ACC112 (cell line): ENCODE data around the gene CCDC88B.

Experiments
- H2AFZ ChIP-seq: fragments of 200-600 bp; sonication (generic); one replicate; pipeline ENCODE4 v1.6.0; 2017; ENCODE audit warnings: antibody characterized with exemption, low read length; ENCODE audit not compliant: unreplicated experiment
- H3K27ac ChIP-seq: fragments of 200-600 bp; sonication (generic); 2 replicates; pipeline ENCODE4 v1.5.1; 2014; ENCODE audit warnings: low read depth, mild to moderate bottlenecking, antibody characterized with exemption, low read length, moderate library complexity
- H3K27me3 ChIP-seq: fragments of 200-600 bp; sonication (generic); 2 replicates; pipeline ENCODE4 v1.6.1; 2014; ENCODE audit warnings: mild to moderate bottlenecking, antibody characterized with exemption, low read length, moderate library complexity, mixed read lengths; ENCODE audit not compliant: insufficient read depth
- H3K36me3 ChIP-seq: fragments of 200-600 bp; sonication (generic); 2 replicates; pipeline ENCODE4 v1.6.1; 2016; ENCODE audit warnings: mild to moderate bottlenecking, antibody characterized with exemption, low read length, moderate library complexity, mixed read lengths; ENCODE audit not compliant: insufficient read depth
- H3K4me1 ChIP-seq: fragments of 200-600 bp; sonication (generic); one replicate; pipeline ENCODE4 v1.6.1; 2016; ENCODE audit warnings: low read length, mixed read lengths; ENCODE audit not compliant: insufficient read depth, unreplicated experiment, control insufficient read depth
- H3K4me3 ChIP-seq: fragments of 200-600 bp; sonication (generic); 2 replicates; pipeline ENCODE4 v1.5.1; 2014; ENCODE audit warnings: mild to moderate bottlenecking, low read depth, low read length
- H3K79me2 ChIP-seq: fragments of 200-600 bp; sonication (generic); one replicate; pipeline ENCODE4 v1.6.0; 2016; ENCODE audit warnings: low read length; ENCODE audit not compliant: control insufficient read depth, unreplicated experiment, insufficient read depth

CCDC88B gene

DNA sequence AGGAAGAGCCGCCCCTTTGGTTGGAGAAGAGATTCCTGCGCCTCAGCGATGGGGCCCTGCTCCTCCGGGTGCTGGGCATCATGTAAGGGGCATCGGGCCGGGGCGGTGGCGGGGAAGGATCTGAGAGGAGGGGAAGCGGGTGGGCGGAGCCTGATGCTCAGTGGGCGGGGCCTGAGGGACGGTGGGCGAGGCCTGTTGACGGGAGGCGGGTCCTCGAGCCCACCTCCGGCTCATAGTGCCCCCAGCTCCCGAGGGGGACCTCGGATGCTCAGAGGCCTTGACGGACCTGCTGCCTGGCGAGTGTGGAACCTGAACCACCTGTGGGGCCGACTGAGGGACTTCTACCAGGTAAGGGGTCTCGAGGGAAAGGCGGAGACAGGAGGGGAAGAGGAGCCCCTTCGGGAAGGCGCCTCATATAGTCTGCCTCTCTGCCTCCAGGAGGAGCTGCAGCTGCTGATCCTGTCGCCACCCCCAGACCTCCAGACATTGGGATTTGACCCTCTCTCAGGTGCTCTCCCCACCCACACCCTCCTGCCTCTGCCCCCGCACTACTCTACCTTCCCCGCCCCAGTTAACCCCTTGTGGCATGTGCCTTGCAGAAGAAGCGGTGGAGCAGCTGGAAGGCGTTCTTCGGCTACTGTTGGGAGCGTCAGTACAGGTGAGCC is 799 bp downstream of the CCDC88B start:
- no peak overlapping the region for H3K27ac ChIP-seq
- H3K79me2 ChIP-seq = no peaks in the 10 kb centered on the region
- H2AFZ ChIP-seq = no peak overlapping the region
- no peak overlapping the region for H3K4me3 ChIP-seq
- no peaks in the 10 kb centered on the region for H3K27me3 ChIP-seq
- H3K4me1 ChIP-seq = no peaks in the 10 kb centered on the region
- no peaks in the 10 kb centered on the region for H3K36me3 ChIP-seq

DNA sequence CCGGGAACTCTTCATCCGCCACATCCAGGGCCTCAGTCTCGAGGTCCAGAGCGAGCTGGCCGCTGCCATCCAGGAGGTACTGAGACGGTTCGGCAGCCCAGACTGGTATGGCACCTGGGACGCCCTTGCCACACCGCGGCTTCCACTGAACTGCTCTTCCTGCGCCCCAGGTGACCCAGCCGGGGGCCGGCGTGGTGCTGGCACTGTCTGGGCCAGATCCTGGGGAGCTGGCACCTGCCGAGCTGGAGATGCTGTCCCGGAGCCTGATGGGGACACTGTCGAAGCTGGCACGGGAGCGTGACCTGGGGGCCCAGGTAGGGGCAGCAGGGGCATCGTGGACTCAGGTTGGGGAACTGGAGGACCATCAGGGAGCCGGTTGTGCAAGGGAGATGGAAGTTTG is 1.4 kb downstream of the CCDC88B start:
- Histone ChIP-seq H3K79me2 (no peaks in the 10 kb centered on the region), H2AFZ (no peak overlapping the region), H3K4me3 (no peak overlapping the region), H3K27ac (no peak overlapping the region), H3K36me3 (no peaks in the 10 kb centered on the region), H3K4me1 (no peaks in the 10 kb centered on the region), H3K27me3 (no peaks in the 10 kb centered on the region)

DNA sequence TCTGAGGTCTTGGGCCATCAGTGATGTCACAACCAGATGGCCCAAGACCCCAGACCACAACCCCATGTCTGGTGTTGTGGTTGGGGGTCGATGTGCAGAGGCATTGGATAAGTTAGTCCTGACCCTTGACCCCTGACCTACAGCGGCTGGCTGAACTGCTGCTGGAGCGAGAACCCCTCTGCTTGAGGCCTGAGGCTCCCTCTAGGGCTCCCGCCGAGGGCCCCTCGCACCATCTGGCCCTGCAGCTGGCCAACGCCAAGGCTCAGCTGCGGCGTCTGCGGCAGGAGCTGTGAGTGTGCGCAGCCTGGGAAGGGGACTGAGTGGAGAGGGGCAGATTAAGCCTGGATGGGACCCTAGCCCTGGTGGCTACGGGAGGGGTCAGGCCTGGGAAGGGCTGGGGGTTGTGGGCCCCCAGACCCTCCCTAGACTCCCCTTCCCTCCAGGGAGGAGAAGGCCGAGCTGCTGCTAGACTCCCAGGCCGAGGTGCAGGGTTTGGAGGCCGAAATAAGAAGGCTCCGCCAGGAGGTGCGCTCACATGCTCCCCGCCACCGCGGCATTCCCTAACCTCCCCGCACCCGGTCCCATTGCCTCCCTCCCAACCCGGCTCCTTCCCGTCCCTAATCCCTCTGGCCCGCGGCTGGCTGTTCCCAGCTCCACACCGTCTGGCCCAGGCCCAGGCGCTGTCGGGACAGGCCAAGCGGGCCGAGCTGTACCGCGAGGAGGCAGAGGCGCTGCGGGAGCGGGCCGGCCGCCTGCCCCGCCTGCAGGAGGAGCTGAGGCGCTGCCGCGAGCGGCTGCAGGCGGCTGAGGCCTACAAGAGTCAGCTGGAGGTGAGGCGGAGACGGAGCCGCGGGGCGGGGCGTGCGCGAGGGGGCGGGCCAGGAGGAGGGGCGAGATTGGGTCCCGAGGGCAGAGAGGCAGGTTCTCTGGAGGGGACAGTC is 2.1 kb downstream of the CCDC88B start:
- Histone ChIP-seq H2AFZ (peak overlapping the region; percentile 67), H3K79me2 (no peaks in the 10 kb centered on the region), H3K4me1 (no peaks in the 10 kb centered on the region), H3K36me3 (no peaks in the 10 kb centered on the region), H3K27ac (no peak overlapping the region), H3K4me3 (peak overlapping the region; percentile 22; the same call in 1 of the 2 replicates), H3K27me3 (no peaks in the 10 kb centered on the region)

GRCh38 chr11:64342869-64343745 is 3.1 kb downstream of the CCDC88B start:
- Histone ChIP-seq H2AFZ (no peak overlapping the region), H3K79me2 (no peaks in the 10 kb centered on the region), H3K4me1 (no peaks in the 10 kb centered on the region), H3K36me3 (no peaks in the 10 kb centered on the region), H3K4me3 (no peak overlapping the region), H3K27me3 (no peaks in the 10 kb centered on the region), H3K27ac (no peak overlapping the region)

DNA sequence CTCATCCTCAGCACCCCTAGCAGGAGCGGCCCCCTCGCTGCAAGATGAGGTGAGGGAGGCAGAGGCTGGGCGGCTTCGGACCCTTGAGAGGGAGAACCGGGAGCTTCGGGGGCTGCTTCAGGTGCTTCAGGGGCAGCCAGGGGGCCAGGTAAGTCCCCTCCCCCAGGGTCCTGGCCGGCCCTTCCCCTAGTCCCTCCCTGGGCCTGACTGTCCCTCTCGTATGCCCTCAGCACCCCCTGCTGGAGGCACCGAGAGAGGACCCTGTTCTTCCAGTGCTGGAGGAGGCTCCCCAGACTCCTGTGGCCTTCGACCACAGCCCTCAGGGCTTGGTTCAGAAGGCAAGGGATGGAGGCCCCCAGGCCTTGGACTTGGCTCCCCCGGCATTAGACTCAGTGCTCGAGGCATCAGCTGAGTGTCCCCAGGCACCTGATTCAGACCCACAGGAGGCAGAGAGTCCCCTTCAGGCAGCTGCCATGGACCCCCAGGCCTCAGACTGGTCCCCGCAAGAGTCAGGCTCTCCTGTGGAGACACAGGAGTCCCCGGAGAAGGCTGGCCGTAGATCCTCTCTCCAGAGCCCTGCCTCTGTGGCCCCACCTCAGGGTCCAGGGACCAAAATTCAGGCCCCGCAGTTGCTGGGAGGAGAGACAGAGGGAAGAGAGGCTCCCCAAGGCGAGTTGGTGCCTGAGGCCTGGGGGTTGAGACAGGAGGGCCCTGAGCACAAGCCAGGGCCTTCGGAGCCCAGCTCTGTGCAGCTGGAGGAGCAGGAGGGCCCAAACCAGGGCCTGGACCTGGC is 4.0 kb downstream of the CCDC88B start:
- Histone ChIP-seq H3K27ac (no peak overlapping the region), H3K36me3 (no peaks in the 10 kb centered on the region), H3K27me3 (no peaks in the 10 kb centered on the region), H3K79me2 (no peaks in the 10 kb centered on the region), H2AFZ (no peak overlapping the region), H3K4me1 (no peaks in the 10 kb centered on the region), H3K4me3 (no peak overlapping the region)

DNA sequence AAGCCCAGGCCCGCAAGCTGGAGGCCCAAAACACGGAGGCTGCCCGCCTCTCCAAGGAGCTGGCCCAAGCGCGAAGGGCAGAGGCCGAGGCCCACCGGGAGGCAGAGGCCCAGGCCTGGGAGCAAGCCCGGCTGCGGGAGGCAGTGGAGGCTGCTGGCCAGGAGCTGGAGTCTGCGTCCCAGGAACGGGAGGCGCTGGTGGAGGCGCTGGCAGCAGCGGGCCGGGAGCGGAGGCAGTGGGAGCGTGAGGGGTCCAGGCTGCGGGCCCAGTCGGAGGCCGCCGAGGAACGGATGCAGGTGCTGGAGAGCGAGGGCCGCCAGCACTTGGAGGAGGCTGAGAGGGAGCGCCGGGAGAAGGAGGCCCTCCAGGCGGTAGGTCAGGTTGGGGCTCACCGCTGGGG is 4.8 kb downstream of the CCDC88B start:
- H3K79me2 ChIP-seq = no peaks in the 10 kb centered on the region
- H3K36me3 ChIP-seq = no peaks in the 10 kb centered on the region
- no peaks in the 10 kb centered on the region for H3K4me1 ChIP-seq

DNA sequence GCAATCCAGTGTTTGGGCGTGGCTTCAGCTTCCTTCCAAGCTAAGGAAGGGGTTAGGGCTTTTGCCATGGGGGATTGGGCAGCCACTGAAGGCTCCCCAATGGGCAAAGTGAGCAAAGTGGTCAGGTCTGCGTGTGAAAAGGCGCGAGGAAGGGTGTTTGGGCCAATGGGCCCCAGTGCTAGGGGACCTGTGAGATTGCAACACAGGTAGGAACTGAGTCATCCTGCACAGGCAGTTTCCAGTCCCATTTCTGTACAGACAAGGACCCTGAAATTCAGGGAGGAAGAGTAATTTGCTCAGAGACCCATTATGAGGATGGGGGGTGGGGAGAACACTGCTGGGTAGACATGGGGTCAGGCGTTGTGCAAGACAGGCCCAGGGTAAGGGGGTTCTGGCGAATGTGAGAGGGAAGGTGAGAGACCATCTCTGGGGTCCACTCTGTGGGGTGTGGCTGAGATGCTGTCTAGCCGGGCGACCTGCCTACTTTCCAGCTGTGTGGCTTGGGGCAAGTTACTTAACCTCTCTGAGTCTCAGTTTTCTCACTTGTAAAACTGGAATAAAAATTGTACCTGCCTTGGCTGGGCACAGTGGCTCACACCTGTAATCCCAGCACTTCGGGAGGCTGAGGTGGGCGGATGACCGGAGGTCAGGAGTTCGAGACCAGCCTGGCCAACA is 7.3 kb downstream of the CCDC88B start:
- Histone ChIP-seq H3K36me3 (no peaks in the 10 kb centered on the region), H3K4me1 (no peaks in the 10 kb centered on the region), H2AFZ (no peak overlapping the region), H3K4me3 (no peak overlapping the region), H3K79me2 (no peaks in the 10 kb centered on the region), H3K27me3 (no peaks in the 10 kb centered on the region), H3K27ac (no peak overlapping the region)

More for the DNA sequence above, 4.8 kb downstream of the CCDC88B start:
- Histone ChIP-seq H2AFZ (no peak overlapping the region), H3K4me3 (no peak overlapping the region), H3K27ac (no peak overlapping the region), H3K27me3 (no peaks in the 10 kb centered on the region)

- Histone ChIP-seq H3K4me3 (no peak overlapping the region), H2AFZ (no peak overlapping the region), H3K27me3 (no peaks in the 10 kb centered on the region), H3K27ac (no peak overlapping the region), H3K4me1 (no peaks in the 10 kb centered on the region), H3K36me3 (no peaks in the 10 kb centered on the region), H3K79me2 (no peaks in the 10 kb centered on the region)
Measured at GRCh38 chr11:64348383-64349024, 8.5 kb downstream of the CCDC88B start.

GRCh38 chr11:64349025-64349387 is 9.0 kb downstream of the CCDC88B start:
- no peaks in the 10 kb centered on the region for H3K79me2 ChIP-seq
- H3K4me3 ChIP-seq = no peak overlapping the region
- no peaks in the 10 kb centered on the region for H3K36me3 ChIP-seq
- H3K27ac ChIP-seq = no peak overlapping the region
- H3K4me1 ChIP-seq = no peaks in the 10 kb centered on the region
- H2AFZ ChIP-seq = no peak overlapping the region
- no peaks in the 10 kb centered on the region for H3K27me3 ChIP-seq
